ENCODE results near the gene FNDC3A.

Gene FNDC3A

GRCh38 chr13:49256841-49257240 is 281.1 kb downstream of the FNDC3A start:
- no peak for TF ChIP-seq JUND (IDR thresholded peaks at IDR 0.05; ENCODE audit: low read depth)
- DNase-seq (ENCODE audit: low read depth in 1 of 2, low spot score in 1 of 2), result no peak
- in situ Hi-C loops (cut with HindIII; ENCODE audit: low pct_unique_long_range_greater_than_20kb, low sequenced_read_pairs), result no loop called here

GRCh38 chr13:49258089-49258796 is 282.5 kb downstream of the FNDC3A start:
- in situ Hi-C loops (cut with HindIII; ENCODE audit: low pct_unique_long_range_greater_than_20kb, low sequenced_read_pairs), result no loop called here
- TF ChIP-seq JUND (IDR thresholded peaks at IDR 0.05; ENCODE audit: low read depth), result no peak
- no peak for DNase-seq (ENCODE audit: low read depth in 1 of 2, low spot score in 1 of 2)

All from T47D (cell line).